Esophagus squamous epithelium (tissue), 5 donors: ENCODE results near the gene FAM53B. TPM values are rescaled to one million over a fixed set of nuclear protein-coding genes. Genes with fewer than 3 reads are reported as not detected.

Experiments
- DNase-seq: peaks from one replicate; lab custom pipeline; 2025; lab: John Stamatoyannopoulos, UW
- H3K27ac ChIP-seq, 4 donors: fragments of 200-600 bp; sonication (generic); one replicate each; pipeline ENCODE4 v1.5.1; 2016 to 2019; ENCODE audit warnings: mild to moderate bottlenecking in 1 of 4
- H3K27me3 ChIP-seq, 4 donors: fragments of 200-600 bp; sonication (generic); 1 replicate in 3 of 4; 2 replicates in 1 of 4; pipeline versions ENCODE4 v1.5.1 to v1.6.0; 2017 to 2021; ENCODE audit warnings: antibody characterized with exemption in 1 of 4
- H3K36me3 ChIP-seq, 3 donors: fragments of 200-600 bp; sonication (generic); one replicate each; pipeline ENCODE4 v1.5.1; 2016 to 2019
- H3K4me1 ChIP-seq, 3 donors: fragments of 200-600 bp; sonication (generic); one replicate each; pipeline ENCODE4 v1.5.1; 2017 to 2019
- H3K4me3 ChIP-seq, 4 donors: fragments of 200-600 bp; sonication (generic); 1 replicate in 3 of 4; 2 replicates in 1 of 4; pipeline ENCODE4 v1.5.1; 2016 to 2019; ENCODE audit warnings: mild to moderate bottlenecking in 2 of 4, moderate library complexity in 1 of 4
- H3K9me3 ChIP-seq, 3 donors: fragments of 200-600 bp; sonication (generic); one replicate each; pipeline ENCODE4 v1.5.1; 2016 to 2019
- POLR2A ChIP-seq, 4 donors: fragments of 450-650 bp; IDR thresholded peaks; one replicate each; pipeline ENCODE4 v1.6.1; 2017; ENCODE audit warnings: antibody characterized with exemption in 4 of 4, mild to moderate bottlenecking in 4 of 4, moderate library complexity in 3 of 4
- WGBS, 2 donors: methylation state at CpG; one replicate each; pipeline ENCODE4 v1.1.5; 2018; 5-methylcytosine and 5-hydroxymethylcytosine counted together
- intact Hi-C: fragments of 100-400 bp; cut with DNase I; formaldehyde crosslinking; loops from one replicate; pipeline ENCODE4 v1.15.0; 2022
- total RNA-seq, 4 donors: library from RNA; depleted of rRNA; stranded (reverse); fragments of >200 nt; gene quantifications; one replicate each; pipeline ENCODE4 v1.1.0, GENCODE V29; 2016
- TF ChIP-seq, protein P1 (sequence below), 6 experiments: fragments of 450-650 bp in 4 of 6; fragments of 200-600 bp in 2 of 6; sonication (generic) in 2 of 6; IDR thresholded peaks; one replicate each; pipeline ENCODE4 v1.5.1; 2016 to 2019; ENCODE audit warnings: antibody characterized with exemption in 6 of 6, mild to moderate bottlenecking in 4 of 6, moderate library complexity in 4 of 6
- donor health status: DM: yes; HTN: yes; CAD: no.

Gene FAM53B
- total RNA-seq, 4 donors from 2014 or later, result 27.4 to 54.2 (median 31.5) TPM

DNA sequence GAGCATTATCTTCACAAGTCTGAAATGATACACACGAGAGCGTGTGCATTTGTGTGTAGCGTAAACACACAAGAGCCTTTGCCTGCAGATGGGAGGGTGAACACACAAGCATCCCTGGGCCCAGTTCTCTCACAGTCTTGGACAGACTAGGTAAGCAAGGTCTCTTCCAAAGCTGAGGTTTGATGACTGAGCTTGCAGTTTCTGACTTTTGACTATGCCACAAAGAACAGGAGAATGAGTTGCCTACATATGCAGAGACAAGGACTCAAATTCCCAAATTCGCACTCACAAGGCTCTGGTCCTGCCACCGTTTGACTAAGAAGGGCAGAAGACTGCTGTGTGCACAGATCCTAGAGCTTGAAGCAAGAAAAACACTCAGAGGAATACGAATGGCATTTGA lies 55.8 kb downstream of the FAM53B start:
- peak overlapping the region in 2 of 4 donors; percentile 15 to 55 for H3K27ac ChIP-seq
- H3K27me3 ChIP-seq, result no peaks in the 10 kb centered on the region
- intact Hi-C loops, result no loop called here
- TF ChIP-seq POLR2A (IDR thresholded peaks at IDR 0.05), result no peak
- TF ChIP-seq, protein P1, sequence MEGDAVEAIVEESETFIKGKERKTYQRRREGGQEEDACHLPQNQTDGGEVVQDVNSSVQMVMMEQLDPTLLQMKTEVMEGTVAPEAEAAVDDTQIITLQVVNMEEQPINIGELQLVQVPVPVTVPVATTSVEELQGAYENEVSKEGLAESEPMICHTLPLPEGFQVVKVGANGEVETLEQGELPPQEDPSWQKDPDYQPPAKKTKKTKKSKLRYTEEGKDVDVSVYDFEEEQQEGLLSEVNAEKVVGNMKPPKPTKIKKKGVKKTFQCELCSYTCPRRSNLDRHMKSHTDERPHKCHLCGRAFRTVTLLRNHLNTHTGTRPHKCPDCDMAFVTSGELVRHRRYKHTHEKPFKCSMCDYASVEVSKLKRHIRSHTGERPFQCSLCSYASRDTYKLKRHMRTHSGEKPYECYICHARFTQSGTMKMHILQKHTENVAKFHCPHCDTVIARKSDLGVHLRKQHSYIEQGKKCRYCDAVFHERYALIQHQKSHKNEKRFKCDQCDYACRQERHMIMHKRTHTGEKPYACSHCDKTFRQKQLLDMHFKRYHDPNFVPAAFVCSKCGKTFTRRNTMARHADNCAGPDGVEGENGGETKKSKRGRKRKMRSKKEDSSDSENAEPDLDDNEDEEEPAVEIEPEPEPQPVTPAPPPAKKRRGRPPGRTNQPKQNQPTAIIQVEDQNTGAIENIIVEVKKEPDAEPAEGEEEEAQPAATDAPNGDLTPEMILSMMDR (IDR thresholded peaks at IDR 0.05), result no peak
- peaks cover 8 to 96% (median 20%) of the 10 kb centered on the region in 3 donors for H3K4me1 ChIP-seq
- H3K4me3 ChIP-seq, result no peak overlapping the region
- WGBS, 2 donors, result 80 to 87% methylated on average over 6 of the region's 6 CpGs
- no peaks in the 10 kb centered on the region for H3K9me3 ChIP-seq
- H3K36me3 ChIP-seq, result peaks cover 0 to 52% (median 13%) of the 10 kb centered on the region in 3 donors
- no peak for DNase-seq

DNA sequence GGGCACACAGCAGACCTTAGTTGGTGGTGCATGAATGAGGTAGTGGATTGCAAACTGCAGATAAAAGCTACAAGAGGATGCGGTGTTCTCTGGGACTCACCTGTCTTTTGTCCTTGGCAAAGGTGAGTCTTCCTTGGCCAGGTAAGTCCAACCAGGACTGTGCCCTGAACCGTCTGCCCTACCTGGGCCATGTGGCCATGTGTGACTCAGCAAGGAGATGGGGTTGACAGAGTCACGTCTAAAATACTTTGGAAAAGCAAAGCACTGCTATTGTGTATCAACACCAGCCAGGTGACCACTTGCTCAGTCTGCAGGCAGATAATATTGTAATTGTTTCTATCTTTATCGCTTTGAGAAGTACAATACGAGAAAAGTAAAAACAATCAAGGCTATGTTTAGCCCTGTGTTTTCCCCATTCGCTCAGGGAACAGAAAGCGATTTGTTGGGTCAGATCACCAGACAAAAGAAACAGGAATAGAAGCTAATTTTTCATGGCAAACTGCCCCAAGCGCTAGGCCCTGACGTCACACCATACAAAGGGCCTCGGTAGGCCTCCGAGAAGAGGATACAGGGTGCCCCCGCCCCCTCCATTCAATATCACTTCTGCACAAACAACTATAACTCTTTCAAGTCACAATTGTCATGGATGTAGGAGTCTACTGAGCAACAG lies 57.3 kb downstream of the FAM53B start:
- peaks cover 8 to 89% (median 21%) of the 10 kb centered on the region in 3 donors for H3K4me1 ChIP-seq
- TF ChIP-seq, protein P1 (IDR thresholded peaks at IDR 0.05), result no peak
- no peak for TF ChIP-seq POLR2A (IDR thresholded peaks at IDR 0.05)
- WGBS, 2 donors, result 69 to 71% methylated on average over 11 to 12 of the region's 12 CpGs
- H3K4me3 ChIP-seq, result no peak overlapping the region
- H3K27ac ChIP-seq, result peak overlapping the region; percentile 27 to 69 (median 56)
- H3K36me3 ChIP-seq, result peaks cover 3 to 48% (median 9%) of the 10 kb centered on the region in 3 donors
- DNase-seq, result no peak
- intact Hi-C loops, result no loop called here
- no peaks in the 10 kb centered on the region for H3K9me3 ChIP-seq
- H3K27me3 ChIP-seq, result no peaks in the 10 kb centered on the region

DNA sequence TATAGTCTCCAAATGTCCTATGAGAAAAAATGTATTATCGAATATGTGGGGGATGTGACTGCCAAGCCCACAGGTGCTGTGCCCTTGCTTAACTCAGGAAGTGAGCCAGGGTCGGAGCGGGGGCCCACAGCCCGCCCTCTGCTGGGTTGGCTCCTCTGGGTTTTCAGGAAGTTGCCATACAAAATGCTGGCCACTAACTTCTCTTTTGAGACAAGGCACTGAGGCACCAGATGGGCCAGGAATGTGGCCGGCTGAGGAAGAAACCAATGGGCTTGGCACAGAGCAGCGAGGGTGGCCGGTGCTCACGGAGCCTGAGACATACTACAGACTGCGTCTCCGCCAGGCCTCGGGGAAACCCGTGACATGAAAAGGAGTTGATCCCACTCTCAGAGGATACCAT lies 58.9 kb downstream of the FAM53B start:
- peaks cover 14 to 56% (median 17%) of the 10 kb centered on the region in 3 donors for H3K36me3 ChIP-seq
- intact Hi-C loops, result no loop called here
- H3K27ac ChIP-seq, result peak overlapping the region; percentile 27 to 75 (median 62)
- DNase-seq, result no peak
- WGBS, 2 donors, result 55 to 84% methylated on average over 11 to 12 of the region's 12 CpGs
- no peak overlapping the region for H3K4me3 ChIP-seq
- no peaks in the 10 kb centered on the region for H3K9me3 ChIP-seq
- TF ChIP-seq, protein P1 (IDR thresholded peaks at IDR 0.05), result no peak
- no peak for TF ChIP-seq POLR2A (IDR thresholded peaks at IDR 0.05)
- H3K4me1 ChIP-seq, result peaks cover 12 to 89% (median 33%) of the 10 kb centered on the region in 3 donors
- H3K27me3 ChIP-seq, result no peaks in the 10 kb centered on the region

DNA sequence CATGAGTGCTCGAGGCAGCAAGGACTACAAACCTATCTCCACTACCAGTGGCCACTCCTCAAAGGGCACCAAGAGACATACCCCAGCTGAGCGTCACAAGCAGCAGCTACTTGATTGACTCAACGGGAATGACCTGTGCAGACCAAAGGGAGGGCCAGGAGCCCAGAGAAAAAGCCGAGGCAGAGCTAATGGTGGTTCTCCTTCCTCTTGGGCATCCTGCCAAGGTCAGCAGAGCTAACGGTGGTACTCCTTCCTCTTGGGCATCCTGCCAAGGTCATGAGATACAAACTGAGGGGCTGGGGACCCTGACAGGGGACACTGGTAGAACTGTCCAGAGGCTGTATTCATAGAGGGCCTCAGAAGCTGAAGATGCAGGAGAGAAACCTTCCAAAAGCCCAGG lies 60.4 kb downstream of the FAM53B start:
- WGBS, 2 donors, result 17 to 60% methylated on average over 1 to 5 of the region's 5 CpGs
- no peaks in the 10 kb centered on the region for H3K27me3 ChIP-seq
- intact Hi-C loops, result no loop called here
- peaks cover 19 to 87% (median 34%) of the 10 kb centered on the region in 3 donors for H3K4me1 ChIP-seq
- H3K36me3 ChIP-seq, result peaks cover 11 to 52% (median 17%) of the 10 kb centered on the region in 3 donors
- peak overlapping the region in 3 of 4 donors; percentile 10 to 22 (median 11) for H3K27ac ChIP-seq
- H3K9me3 ChIP-seq, result no peaks in the 10 kb centered on the region
- no peak overlapping the region for H3K4me3 ChIP-seq
- DNase-seq, result no peak
- no peak for TF ChIP-seq POLR2A (IDR thresholded peaks at IDR 0.05)
- TF ChIP-seq, protein P1 (IDR thresholded peaks at IDR 0.05), result no peak
